Diencephalon (tissue), 1 donor: Measurements from ENCODE around the gene HMGCL. TPM values are rescaled to one million over a fixed set of nuclear protein-coding genes. Genes with fewer than 3 reads are reported as not detected.

Experiments used
- total RNA-seq: library from RNA; depleted of rRNA; stranded (reverse); fragments of >200 nt; gene quantifications from one replicate; pipeline ENCODE4 v1.2.3, GENCODE V29; 2014

HMGCL gene
- total RNA-seq, result 19.1 TPM

DNA sequence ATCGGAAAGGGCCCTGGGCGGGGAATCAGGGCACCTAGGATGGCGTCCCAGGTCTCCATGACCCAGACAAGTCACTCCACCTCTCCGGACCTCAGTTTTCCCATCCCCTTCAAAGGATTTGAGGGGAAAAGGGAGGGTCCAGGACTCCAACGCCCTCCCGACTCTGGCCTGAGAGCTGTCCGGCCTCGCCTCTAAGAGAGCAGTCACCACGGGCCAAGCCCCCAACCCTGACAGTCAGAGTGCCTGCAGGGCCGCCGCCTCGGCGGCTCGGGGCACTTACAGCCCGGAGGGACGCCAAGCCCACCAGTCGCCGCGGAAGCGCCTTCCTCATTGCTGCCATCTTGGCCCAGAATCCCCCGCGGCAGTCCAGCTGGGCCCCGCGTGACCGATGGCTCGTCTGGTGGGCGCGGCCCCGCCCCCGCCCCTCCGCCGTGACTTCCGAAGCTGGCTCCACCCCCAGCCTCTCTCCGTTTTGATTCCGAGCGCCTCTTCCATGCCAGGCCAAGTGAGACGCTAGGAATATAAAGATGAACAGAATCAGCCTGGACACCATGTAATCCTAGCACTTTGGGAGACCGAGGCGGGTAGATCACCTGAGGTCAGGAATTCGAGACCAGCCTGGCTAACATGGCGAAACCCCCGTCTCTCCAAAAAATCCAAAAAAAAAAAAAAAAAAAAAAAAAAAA is at the start of gene HMGCL:
Gene HMGCL (minus strand): TSS at position 354 of the 686 bp plus-strand sequence. CDS start 14 bp downstream, at position 340.

DNA sequence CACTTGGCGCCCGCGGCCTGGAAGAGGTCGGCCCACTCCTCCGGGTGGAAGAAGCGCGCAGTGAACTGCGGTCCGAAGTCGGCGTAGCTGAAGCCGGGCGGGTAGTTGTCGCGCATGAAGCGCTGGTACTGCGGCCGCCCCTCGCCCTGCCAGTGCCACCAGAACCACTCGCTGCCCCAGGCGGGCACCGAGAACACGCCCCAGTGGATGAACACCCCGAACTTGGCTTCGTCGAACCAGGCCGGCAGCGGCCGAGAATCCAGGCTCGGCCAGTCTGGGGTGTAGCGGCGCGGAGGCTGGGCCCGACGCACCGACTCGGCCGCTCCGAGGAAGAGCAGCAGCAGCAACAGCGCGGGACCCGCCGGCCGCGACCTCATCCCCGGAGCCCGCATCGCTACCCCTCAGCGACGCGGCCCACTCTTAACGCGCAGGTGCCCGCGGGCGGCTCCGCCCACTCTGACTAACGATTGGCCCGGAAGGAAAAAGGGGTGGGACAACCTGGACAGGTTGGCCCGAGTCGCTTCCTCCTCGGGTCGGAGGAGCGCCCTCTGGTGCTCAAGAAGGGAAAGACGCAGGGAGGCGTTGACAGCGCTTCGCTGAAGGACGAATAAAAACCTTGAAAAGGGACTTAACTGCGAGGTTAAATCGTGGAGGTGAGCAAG is 42.8 kb upstream of the HMGCL start, which contains the start of gene FUCA1:
Gene FUCA1 (minus strand): TSS at position 396 of the 662 bp plus-strand sequence. CDS start 4 bp downstream, at position 392.

DNA sequence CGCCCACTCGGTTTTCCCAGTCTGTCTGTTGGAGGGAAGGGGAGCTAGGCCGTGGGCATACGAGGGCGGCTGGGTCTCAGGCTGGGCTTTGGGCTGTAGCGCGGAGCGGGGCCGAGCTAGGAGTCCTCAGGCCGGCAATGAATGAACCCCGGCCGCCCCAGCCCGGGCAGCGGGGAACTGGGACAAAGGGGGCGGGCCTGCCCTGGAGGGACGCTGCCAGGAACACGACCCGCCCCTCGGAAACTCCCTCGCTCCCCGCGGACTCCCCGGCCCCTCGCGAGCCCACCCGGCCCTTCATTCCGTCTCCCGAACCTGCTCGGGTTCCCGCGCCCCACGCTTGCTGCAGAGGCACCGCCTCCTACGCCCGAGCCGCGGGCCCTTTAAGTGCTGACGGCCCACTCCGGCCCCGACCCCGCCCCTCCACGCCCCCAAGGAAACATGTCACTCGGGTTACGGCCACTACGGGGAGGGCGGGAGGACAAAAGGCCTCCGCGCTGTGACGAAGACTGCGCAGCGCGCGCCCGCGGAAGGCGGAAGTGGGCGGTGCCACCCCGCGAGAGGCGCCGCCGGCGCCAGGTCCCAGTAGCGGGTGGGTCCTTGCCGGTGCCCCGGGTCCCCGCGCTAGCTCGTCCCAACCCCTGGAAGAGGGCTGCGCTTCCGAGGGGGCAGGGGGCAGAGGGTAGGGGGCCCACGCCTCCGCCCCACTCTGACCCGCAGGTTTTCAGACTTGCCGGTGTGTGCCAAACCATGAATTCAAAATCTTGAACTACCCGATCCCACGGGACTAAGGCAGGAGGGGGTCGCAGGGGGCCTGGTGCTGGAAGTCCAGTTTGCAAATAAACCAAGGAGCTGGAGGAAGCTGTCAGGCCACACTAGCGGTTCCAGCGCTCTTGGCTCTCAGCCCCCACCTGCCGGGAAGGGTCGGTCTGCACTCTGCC is 24.6 kb downstream of the HMGCL start, which contains the start of gene GALE:
Gene GALE (minus strand): TSS at position 355 of the 938 bp plus-strand sequence. CDS start 1,747 bp downstream, outside the sequence.

DNA sequence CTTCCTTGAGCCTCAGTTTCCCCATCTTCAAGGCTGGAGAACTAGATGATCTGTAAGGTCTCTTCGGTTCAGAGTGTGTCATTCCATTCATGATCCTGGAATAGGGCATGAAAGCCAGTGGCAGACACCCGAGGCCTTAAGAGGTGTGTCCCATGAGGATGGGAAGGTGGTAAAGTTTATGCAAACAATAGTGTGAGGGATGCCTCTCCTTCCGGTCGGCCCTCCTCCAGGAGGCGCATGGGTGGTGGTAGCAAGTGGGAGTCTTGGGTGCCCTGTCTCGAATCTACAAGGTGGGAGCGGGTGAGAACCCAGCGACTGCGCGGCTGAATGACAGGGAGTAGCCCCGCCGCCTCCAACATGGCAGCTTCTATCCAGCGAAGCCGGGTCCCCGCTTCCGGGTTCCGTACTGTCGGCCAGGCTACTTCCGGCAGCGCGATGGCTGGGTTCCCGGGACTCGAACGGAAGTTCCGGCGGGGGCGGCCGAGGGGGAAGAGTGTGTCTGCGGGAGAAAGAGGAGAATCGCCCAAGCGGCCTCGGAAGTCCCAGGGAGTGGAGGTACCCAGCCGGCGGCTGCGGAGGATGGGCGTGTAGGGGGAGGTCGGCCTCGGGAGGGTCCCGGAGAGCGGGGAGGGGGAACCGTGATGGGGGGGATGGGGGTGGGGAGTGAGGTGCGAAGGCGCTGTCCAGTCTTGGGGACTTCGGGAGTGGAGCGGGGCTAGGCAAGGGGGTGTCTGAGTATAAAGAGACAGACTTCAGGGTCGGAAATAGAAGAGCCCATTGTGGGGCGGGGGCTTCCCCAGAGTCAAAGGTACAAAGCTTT is 34.3 kb downstream of the HMGCL start, which contains the start of gene LYPLA2:
Gene LYPLA2 (plus strand): TSS at position 450 of the 820 bp plus-strand sequence. CDS start 1,538 bp downstream, outside the sequence.

DNA sequence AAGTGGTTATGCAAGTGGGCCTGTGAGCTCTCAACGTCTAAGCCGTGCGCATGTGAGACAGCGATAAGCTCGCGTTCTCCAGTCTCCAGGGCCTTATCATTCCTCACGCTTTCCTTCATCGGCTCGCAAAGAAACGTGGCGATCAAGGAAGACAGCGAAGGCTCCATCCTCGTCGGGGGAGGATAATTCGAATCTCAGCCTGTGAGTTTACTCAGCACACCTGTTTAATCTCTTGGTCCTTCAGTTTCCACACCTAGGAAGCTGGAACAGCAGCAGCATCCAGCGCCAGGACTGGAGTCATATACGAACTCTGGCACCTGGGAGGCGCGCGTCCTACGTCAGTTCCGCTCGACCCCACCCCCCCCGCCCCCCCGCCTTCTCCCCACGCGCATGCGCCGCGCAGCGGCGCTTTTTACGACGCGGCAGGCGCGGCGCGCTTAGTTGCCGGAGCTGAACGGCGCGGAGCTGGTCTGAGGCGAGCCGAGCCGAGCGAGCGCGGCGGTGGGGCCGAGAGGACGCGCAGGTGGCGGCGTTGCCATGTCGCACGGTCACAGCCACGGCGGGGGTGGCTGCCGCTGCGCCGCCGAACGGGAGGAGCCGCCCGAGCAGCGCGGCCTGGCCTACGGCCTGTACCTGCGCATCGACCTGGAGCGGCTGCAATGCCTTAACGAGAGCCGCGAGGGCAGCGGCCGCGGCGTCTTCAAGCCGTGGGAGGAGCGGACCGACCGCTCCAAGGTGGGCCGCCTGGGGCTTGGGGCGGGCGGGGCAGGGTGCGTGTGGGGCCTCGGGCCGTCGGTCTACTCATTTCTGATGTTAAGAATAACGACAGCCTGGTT is 47.0 kb downstream of the HMGCL start, which contains the start of gene PITHD1:
Gene PITHD1 (plus strand): TSS at position 440 of the 836 bp plus-strand sequence. CDS start 98 bp downstream, at position 538.

Other genes starting within 250 kb of the HMGCL start
- gene RPL11, start 133.6 kb downstream of the HMGCL start, total RNA-seq, result 745 TPM
- 24.2 TPM for gene ELOA, start 82.0 kb downstream of the HMGCL start, total RNA-seq
- gene PITHD1, start 47.0 kb downstream of the HMGCL start, total RNA-seq, result 99.2 TPM
- 43.8 TPM for gene LYPLA2, start 34.3 kb downstream of the HMGCL start, total RNA-seq
- 19.1 TPM for gene GALE, start 24.7 kb downstream of the HMGCL start, total RNA-seq
- gene FUCA1, start 42.9 kb upstream of the HMGCL start, total RNA-seq, result 28.8 TPM
- not detected for gene CNR2, start 87.9 kb upstream of the HMGCL start, total RNA-seq
- 96.9 TPM for gene PNRC2, start 134.4 kb upstream of the HMGCL start, total RNA-seq
- gene SRSF10, start 154.9 kb upstream of the HMGCL start, total RNA-seq, result 115 TPM